T-helper 22 cell (primary cell): ENCODE measurements around the gene SLC6A11.

Experiments used
- DNase-seq: peaks from one replicate; pipeline ENCODE4 v3.0.0-alpha.2; 2020; ENCODE audit warnings: low read depth

SLC6A11 gene

GRCh38 chr3:10790713-10791112 is 25.3 kb upstream of the SLC6A11 start:
- no peak for DNase-seq

GRCh38 chr3:10792208-10792607 is 23.8 kb upstream of the SLC6A11 start:
- DNase-seq: no peak

GRCh38 chr3:10798600-10799367 is 17.2 kb upstream of the SLC6A11 start:
- DNase-seq: no peak

DNA sequence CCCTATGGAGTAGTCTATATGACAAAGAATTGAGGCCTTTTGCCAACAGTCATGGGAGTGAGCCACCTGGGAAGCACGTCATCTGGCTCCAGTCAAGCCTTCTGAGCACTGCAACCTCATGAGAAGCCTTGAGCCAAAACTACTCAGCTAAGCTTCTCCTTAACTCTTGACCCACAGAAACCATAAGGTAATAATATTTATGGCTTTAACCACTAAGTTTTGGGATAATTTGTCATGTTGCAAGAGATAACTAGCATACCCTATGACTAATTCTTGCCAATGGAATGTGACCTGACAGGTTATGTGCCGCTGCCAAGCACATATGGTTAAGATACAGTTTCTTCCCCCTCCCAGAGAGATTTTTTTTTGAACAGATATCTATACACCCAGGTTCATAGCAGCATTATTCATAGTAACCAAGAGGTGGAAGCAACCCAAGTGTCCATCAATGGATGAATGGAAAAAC is 11.8 kb upstream of the SLC6A11 start:
- no peak for DNase-seq

GRCh38 chr3:10806006-10806405 is 10.0 kb upstream of the SLC6A11 start:
- DNase-seq: no peak

DNA sequence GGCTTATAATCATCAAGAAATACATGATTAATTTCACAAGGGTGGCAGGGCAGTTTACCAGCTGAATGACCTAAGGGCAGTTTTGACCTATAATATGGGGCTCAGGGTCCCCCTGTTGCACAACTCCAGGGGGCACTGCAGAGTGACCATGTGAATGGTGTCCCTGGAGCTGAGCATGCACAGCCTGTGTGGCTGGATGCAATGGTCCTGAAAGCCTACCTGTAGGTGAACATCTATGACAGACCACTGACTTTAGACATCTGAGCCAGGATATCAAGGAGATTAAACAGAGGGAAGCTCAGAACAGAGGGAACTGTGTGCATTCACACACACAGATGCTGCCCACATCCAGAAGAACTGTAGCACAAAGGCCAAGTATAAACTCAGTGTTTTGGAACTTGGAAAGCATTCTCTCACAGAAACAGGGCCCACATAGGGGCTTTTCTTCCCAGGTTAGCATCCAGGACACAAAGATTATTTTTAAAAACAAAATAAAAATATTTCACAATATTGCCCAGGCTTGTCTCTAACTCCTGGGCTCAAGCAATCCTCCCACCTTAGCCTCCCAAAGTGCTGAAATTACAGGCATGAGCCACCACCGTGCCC is 7.8 kb upstream of the SLC6A11 start:
- DNase-seq: no peak

DNA sequence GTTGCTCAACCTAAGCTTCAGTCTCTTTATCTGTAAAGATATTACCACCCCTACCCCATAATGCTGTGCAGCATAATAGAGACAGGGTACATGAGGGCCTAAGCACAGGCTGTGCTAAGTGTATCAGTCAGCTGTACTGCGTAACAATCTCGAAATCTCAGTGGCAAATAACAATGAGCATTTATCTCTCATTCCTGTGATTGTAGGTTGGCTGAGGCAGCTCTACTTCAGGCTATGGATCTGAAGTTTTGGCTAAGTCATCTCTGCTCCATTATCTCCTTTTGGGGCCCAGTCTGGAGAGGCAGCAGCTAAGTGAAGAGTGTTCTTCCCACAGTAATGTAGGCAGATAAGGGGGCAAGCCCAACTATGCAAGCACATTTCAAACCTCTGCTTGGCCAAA is 7.1 kb upstream of the SLC6A11 start:
- DNase-seq: no peak

DNA sequence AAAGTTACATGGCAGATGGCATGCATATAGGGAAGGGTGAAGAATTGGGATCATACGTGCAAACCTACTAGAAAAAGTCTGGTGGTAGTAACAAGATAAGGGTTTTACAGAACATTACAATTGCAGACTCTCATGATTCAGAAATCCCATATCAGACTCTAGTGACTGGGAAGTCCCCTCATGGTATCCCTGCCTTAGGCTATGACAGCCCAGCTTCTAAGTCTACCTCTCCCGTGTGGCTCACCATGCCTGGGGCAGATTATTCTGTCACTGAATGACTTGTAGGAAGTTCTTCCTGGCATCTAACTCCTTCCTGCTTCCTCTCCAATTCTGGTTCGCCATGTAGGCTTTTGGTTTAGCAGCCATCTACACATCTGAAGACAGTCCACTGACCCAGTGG is 5.7 kb upstream of the SLC6A11 start:
- DNase-seq: no peak

DNA sequence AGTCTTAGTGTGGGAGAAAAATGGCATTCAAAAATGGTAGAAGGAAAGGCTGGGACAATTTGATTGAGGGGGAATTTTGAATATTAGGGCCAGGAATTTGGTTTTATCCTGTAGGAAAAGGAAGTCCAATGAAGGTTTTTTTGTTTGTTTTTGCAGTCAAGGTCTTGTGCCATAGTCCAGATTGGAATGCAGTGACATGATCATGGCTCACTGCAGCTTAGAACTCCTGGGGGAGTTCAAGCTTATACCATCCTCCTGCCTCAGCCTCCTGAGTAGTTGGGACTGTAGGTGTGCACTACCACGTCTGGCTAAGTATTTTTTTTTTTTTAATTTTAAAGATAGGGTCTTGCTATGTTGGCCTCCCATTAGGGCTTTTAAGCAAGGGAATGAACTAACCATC is 2.6 kb upstream of the SLC6A11 start:
- DNase-seq: no peak

DNA sequence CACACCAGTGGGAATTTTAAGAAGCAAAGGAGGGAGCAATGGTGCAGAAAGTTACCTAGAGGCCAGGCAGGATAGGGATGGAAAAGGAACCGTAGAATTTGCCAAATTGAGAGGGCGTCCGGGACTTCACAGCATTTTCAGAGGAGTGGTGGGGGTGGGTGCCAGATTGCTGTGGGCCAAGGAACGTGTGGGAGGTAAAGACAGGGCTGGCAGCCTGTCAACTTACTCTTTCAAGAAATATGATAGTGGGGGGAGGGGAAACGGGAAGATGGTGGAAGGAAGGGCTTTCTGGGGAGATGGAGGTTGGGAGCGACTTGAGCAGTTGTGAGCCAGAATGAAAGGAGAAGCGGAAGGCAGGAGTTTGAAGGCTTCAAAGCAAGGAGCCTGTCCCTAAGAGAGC is 1.4 kb upstream of the SLC6A11 start:
- DNase-seq: no peak

DNA sequence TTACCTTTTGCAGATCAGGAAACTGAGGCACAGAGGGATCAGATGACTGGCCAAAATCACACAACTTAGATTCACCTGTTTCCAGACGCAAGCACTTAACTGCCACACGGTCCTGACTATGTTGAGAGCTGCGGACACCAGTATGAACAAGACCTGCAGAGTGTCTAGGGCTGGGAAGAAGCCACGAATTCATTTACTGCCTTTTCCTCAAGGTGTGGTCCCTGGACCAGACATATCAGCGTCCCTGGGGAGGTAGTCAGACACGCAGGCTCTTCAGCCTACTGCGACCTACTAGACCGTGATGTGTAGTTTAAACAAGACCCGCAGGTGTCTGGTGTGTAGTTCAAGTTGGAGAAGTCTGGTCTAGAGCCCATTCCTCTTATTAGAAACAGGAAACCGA is 541 bp upstream of the SLC6A11 start:
- no peak for DNase-seq

- no peak for DNase-seq
These were observed 830 bp downstream of the SLC6A11 start for GRCh38 chr3:10816863-10817253.

DNA sequence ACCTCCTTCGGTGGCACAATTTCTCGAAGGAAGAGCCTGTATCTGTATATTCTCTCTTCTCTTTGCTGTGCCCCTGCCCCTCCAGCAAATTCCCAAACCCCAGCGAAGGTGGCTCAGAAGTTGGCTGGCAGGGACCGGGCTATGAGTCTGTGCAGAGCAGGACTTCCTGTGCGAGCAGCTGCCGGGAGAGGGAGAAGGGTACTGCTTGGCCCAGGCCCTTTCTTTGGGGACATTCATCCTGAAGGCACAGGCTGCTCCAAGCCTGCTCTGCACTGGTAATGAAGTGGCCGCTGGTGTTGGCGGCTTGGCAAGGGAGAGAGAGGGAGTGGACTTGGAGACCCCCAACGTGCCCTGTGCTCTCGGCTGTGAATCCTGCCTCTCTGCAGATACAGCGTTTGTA is 1.5 kb downstream of the SLC6A11 start:
- no peak for DNase-seq

GRCh38 chr3:10822055-10822454 is 6.0 kb downstream of the SLC6A11 start:
- no peak for DNase-seq

GRCh38 chr3:10822708-10823515 is 6.9 kb downstream of the SLC6A11 start:
- no peak for DNase-seq

DNA sequence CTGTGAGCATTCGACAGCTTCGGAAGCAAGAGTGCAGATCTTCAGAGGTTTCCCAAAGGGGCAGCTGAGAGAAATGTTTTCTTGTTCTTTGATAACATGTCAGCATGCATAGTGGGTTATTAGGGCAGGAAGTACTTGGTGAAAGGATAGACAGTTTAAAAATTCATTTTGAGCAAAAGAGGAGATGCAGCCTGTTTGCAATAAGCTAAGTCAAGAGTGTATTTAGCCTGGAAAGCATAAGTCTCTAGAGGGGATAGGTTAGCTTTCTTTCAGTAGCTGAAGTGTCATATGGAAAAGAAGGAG is 7.4 kb downstream of the SLC6A11 start:
- DNase-seq: no peak

- DNase-seq: no peak
These were observed 8.4 kb downstream of the SLC6A11 start for GRCh38 chr3:10824468-10824867.

GRCh38 chr3:10833855-10834414 is 17.9 kb downstream of the SLC6A11 start:
- DNase-seq: no peak

DNA sequence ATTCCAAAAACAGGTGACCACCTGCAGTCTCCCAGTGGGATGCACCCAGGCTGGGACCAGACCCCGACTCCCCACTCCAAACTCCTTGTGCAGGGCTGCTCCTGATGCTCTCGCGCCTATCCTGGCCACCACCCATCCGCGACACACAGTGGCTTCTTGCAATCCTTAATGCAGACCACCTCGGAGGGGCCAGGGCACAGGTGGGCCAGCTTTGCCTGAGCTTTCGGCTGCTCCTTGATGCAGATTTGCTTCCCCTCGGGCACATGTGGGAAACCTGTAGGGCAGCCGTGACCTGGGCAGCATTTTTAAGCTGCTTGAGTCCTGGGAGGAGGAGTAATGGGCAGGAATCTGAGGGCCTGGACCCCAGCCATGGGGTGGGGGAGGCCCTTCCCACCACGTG is 18.9 kb downstream of the SLC6A11 start:
- no peak for DNase-seq

DNA sequence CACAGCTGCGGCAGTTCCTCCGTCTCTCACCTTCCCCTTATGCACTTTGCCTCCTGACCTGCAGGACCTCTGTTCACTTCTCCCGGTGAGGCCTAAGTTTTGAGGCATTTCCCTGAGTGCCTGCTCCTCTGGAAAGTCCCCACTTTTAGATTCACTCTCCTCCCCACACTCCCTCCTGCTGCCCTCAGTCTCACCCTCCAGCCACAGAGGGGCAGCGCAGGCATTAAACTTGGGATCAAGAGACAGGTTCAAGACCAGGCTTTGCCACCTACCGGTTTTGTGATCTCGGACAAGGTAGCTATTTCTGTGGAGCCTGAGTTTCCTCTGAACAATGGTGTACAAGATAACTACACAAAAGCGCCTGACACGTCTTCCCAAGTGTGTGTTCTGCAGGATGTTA is 19.4 kb downstream of the SLC6A11 start:
- DNase-seq: no peak

- no peak for DNase-seq
These were observed 20.6 kb downstream of the SLC6A11 start for GRCh38 chr3:10836676-10837075.

GRCh38 chr3:10837849-10838248 is 21.8 kb downstream of the SLC6A11 start:
- DNase-seq: no peak

DNA sequence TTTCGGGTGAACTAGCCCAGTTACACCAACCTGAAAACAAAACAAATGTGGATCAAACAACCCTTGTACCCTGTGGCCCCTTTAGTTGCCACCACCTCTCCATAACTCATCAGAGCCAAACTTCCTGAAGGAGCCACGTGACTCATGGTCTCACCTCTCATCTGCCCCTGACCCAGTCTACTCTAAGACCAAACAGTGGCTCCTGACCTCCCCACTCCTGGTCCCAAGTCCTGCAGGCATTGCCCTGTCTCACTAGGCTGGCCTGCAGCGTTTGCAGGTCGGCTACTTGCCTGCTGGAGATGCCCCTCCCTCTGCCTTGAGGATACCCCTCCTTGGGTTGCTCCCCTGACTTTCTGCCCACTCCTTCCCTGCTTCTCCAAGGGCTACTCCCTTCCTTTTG is 23.1 kb downstream of the SLC6A11 start:
- DNase-seq: no peak
